Measurements from ENCODE around the gene CACNA1G. TPM values are rescaled to one million over a fixed set of nuclear protein-coding genes. Genes with fewer than 3 reads are reported as not detected.

Gene CACNA1G
- total RNA-seq (2014; rRNA removed; shearing (Covaris generic)) = 0.05 and 0.57 TPM in 2 replicates

DNA sequence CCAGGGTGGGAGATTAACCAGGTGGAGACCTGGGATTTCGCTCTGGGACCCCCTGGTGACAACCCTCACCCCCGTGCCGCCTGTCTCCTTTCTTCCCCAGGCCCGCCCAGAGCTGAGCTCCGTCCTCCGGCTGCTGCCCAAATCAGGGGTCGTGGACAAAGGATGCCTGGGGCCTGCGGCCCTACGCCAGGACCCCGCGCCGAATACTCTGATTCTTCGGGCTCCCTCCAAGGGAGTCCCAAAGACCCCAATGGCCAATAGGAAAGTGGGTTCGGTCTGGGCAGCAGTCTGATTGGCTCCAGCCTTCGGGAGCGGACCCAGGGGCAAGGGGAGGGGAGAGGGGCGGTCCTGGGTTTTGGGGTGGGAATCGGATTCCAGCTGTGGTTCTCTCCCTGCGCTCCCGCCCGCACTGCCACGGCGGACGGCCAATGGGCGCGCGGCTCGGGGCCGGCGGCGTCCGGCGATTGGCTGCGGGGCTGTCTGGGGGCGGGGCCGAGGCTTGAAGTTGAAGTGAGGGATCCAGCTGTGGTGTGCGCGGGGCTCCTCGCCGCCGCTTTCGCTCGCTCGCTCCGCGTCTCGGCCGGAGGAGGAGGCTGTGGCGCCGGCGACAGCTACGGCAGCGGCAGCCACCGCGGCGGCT lies at the start of gene CACNA1G:
Gene CACNA1G (plus strand): TSS at position 531 of the 640 bp plus-strand sequence. CDS start 745 bp downstream, outside the sequence.
- peak; percentile 78 for DNase-seq (ENCODE audit: low spot score)

DNA sequence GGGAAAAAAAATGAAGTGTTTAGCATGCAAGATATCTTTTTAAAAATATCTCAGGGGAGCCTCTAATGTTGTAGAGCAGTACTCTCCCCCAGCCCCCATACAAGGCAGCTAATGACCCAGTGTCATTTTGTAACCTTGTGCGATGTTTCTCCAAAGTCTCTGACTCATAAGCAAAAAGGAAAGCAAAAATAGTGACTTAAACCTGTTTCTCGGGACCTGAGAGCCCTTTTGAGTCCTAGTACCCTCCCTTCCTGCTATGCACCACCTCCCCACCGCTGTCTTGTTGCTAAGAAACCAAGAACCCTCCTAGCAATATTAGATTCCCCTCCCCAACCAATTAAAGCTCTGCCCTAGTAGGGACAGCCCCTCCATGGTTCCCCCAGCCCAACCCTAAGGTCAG lies 49.5 kb upstream of the CACNA1G start:
- no peak for DNase-seq (ENCODE audit: low spot score)

DNA sequence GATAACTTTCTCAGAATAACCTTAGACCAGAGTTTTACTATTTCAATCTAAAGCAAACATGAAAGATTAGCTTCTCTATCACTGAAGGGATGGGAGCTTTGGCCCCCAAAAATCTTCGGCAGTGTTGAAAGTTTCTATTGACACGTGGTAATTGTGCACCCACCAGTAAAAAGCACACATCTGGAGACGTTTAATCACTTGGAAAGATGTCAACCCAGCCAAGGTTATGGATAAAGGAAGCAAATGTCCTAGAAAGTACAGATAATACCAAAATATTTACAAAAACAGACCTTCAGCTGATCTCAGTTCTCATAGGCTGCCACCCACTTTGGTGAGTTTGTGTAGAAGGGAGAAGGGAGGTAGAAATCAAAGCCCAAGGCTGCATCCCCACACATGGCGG lies 47.0 kb upstream of the CACNA1G start:
- no peak for DNase-seq (ENCODE audit: low spot score)

DNA sequence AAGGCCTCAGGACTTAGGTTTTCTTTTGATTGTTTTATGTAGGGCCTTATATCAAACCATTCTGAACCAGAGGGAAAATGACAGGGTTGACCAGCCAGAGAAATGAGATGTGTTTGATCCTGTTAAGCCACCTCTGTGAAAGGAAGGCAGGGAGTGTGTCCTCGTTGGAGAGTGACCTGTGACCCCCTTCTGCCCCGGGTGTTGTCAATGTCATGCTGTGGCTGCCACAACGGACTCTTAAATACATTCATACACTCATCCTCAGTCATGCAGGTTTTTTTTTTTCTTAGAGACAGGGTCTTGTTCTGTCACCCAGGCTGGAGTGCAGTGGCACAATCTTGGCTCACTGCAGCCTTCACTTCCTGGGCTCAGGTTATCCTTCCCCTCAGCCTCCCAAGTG lies 46.1 kb upstream of the CACNA1G start:
- no peak for DNase-seq (ENCODE audit: low spot score)

DNA sequence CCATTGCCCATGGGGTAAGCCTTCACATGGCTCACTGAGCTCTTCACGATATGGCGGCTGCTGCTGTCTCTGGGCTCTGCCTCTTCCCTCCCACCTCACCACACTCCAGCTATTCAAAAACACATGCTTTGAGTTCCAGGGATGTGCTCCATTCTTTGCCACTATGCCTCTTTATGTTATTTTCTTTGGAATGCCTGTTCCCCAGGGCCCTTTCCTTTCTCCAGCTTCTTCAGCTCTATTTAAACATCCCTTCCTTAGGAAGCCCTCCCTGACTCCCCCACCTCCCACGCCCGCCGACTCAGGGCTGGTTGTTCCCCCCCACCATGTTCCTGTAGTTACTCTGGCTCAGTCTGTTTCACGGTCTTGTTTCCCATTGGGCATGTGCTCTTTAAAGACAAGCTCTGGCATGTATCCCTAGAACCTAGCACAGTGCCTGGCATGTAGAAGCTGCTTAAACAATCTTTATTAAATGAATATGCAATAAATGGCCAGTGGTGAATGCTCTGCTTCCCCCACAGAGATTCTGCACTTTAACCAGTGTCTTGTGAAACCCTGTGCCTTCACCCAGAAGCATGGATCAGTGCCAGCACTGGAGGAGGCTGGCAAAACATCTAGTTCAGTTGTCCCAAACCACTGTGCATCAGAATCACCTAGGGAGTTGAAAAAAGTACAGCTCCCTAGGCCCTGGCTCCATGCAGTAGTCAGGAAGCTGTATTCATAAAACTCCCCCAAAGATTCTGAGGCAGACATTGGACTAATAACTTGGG lies 45.4 kb upstream of the CACNA1G start:
- no peak for DNase-seq (ENCODE audit: low spot score)

DNA sequence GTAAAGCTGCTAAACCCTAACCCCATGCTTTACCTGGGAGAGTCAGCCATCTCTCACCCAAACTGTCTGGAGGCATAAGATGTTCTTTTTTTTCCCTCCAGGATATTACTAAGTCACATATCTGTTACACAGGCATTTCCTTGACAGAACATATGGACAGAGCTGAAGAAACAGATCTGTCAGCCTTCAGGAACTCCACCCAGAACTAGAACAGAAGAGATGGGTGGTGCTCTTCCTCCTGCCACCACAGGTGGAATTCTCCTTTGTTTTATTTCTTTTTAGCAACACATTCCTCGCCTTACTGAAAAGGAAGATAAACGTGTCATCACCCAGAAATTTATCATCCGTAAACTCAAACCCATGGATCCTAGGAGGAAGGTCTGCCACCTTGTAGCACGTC lies 43.5 kb upstream of the CACNA1G start:
- no peak for DNase-seq (ENCODE audit: low spot score)

DNA sequence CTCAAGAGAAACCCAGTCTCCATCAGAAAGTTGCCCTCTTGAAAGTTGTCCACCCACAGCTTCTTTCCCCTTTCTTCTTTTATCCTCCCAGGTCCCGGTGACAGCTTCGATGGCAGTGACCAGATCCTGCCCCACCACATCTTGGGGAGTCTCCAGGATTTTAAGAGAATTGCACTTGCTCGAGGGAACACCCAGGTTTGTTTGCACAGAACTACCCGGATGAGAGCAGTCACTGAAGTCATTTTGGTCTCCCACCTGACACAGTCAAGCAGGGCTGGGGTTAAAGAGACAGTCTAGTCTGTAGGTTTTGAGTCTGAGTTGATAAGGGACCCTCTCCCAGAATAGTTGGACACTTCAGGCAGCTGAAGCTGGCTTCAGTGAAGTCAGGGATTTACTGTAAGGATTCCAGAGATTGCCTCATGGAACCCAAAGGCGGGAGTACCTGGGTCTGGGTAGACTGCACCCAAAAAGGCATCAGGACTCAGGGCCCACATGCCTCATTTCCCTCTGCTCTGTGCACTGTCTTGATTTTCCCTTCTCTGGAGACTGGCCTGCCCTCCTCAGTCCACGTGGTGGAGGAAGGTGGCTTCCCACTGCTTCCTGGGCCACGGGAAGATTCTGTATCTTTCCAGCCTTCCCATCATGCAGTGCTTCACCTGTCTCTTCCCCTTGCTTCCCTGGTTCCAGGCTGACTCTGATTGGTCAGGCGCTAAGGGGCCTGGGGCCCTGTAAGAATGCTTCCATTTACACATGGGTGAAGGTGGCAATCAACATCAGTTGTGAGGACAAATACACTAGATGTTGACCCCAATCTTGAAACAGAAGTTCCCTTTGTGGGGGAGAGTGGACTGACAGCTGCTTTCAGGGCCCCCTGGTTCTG lies 42.8 kb upstream of the CACNA1G start:
- no peak for DNase-seq (ENCODE audit: low spot score)

DNA sequence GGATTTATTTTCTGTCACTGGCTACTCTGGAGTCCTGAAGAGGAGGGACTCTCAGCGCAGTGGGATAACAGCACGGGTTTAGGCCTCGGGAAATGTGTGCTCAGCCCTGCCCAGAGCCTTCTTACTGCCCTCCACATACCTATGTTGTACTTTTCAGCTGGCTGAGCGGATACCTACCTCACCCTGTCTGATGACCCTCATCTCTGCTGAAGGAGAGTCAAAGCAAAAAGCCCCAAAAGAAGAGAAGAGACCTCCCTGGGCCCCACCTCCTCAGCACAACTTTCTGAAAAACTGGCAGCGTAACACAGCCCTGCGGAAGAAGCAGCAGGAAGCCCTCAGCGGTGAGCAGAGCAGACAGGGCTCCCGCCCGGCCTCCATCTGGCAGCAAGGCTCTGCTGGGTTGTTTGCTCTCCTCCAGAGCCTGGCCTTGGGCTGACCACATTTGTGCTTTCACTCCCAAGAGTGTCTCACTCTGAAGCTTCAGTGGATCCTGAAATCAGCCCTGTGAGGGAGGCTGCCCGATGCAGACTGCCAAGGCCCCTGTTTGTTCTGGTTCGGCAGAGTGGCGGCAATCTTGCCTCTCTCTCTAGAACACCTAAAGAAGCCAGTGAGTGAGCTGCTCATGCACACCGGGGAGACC lies 42.0 kb upstream of the CACNA1G start:
- DNase-seq (ENCODE audit: low spot score) = no peak

DNA sequence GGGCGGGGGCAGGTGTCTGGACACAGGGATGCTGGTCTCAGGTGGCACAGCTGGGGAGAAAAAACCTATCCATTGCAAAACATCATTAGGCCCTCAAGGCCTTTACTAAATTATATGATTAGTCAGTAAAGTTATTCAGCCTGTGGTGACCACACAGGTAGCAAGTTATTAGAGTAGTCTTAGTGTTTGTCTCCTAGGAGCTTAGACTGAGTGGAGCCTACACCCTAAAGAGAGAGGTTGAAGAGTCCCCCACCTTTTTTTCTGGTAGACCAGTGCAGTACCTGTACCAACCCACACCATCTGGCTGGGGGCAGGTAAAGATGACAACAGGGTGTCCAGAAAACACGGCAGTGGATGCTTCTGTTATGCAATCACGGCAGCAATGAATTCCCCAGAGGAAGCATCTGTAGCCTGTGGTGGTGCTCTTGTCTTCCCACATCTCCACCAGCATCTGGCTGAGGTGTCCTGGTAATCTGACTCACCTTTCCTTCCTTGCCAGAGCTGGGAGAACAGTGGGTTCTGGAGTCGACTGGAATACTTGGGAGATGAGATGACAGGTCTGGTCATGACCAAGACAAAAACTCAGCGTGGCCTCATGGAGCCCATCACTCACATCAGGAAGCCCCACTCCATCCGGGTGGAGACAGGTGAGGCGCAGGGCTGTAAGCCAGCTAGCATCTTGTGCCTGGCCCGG lies 41.2 kb upstream of the CACNA1G start:
- no peak for DNase-seq (ENCODE audit: low spot score)

DNA sequence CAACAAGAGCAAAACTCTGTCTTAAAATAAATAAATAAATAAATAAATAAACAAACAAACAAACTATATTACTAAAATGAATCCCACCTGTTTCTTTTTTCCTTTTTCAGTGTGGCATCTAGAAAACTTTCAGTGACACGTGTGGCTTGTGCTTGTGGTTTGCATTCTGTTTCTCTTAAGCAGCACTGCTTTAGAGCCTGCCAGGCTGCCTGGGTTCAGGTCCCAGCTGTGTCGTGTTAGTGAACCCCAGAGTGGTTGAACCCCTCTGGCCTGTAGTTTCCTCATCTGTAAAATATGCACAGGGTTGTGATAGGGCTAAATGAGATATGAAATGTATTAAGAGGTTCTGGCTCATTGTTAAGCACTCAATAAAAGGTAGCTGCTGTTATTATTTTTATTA lies 40.0 kb upstream of the CACNA1G start:
- DNase-seq (ENCODE audit: low spot score) = no peak

DNA sequence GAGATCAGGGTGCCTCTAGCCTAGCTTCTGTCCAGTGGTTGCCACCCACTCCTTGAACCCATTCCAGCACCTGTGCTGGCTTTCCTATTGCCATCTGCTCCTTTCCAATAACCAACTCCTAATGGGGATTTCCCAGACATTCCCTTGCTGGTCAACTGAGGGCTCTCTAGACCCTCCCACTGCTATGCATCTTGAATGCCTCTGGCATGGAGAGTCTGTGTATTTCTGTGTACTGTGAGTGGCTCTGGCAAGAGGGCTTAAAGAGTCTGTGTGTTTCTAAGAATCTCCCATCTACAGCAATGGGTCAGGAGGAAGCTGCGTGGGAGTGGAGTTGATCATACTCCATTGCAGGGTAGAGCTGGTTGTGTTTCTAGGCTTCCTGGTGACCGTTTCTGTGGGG lies 39.0 kb upstream of the CACNA1G start:
- DNase-seq (ENCODE audit: low spot score) = no peak

DNA sequence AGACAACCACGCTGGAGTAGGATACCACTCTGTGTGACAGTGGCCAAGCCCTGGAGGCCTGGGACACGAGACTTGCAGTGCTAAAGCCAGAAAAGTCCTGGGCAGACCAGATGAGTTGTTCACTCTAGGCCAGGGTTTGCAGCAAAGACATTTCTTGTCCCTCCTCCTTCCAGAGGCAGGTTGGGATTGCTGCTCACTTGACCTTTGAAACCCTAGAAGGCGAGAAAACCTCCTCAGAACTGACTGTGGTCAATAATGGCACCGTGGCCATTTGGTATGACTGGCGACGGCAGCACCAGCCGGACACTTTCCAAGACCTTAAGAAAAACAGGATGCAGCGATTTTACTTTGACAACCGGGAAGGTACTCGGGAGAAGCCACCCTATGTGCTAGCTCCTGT lies 37.7 kb upstream of the CACNA1G start:
- DNase-seq (ENCODE audit: low spot score) = no peak

DNA sequence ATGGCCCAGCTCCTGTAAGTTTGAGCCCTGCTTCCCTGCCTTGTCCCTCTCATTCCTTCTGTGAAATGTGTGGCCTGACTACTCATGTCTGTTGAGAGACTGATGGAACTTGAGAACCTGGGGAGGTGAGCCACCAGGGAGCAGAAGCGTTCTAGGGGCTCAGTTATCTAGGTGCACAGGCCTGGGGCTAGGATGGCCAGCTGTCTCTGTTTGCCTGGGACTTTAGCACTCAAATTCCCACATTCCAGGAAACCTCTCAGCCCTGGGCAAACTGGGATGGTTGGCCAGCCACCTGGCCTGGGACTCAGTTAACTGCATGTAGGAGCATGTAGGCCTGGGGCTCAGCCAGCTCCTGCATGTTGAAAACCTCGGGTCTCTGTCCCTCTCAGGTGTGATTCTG lies 37.3 kb upstream of the CACNA1G start:
- DNase-seq (ENCODE audit: low spot score) = no peak

DNA sequence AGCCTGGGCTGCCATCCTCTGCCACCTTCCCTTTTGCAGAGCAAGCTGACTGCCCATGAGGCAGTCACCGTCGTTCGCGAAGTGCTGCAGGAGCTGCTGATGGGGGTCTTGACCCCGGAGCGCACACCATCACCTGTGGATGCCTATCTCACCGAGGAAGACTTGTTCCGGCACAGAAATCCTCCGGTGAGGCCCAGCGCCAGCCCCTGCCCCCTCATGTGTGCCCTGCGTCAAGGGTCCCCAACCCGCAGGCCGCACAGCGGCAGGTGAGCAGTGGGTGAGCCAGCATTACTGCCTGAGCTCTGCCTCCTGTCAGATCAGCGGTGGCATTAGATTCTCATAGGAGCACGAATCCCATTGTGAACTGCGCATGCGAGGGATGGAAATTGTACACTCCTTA lies 35.7 kb upstream of the CACNA1G start:
- no peak for DNase-seq (ENCODE audit: low spot score)

DNA sequence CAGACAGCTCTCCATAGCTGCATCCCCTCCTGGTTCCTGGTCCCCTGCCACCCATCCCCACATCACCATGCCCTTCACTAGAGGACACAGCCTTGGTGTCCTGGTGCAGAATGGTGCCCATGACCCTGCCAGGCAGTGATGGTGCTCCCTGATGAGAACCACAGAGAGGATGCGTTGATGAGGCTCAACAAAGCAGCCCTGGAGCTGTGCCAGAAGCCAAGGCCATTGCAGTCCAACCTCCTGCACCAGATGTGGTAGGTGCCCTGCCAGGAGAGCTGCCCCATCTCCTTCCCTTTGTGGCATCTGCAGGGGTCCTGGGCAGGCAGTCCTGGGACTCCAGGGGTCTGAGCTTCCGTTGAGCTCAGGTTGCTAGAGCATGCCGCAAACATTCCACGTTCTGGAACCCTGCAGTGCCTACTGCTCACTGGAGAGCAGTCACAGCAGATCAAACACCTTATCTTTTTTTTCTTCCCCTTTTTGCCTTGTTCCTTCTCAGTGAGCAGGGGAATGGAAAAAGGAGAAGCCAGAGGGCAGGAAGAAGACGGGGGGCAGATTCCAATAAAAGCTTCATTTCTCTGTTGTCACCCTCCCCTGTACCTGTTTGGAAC lies 33.3 kb upstream of the CACNA1G start:
- DNase-seq (ENCODE audit: low spot score) = no peak

DNA sequence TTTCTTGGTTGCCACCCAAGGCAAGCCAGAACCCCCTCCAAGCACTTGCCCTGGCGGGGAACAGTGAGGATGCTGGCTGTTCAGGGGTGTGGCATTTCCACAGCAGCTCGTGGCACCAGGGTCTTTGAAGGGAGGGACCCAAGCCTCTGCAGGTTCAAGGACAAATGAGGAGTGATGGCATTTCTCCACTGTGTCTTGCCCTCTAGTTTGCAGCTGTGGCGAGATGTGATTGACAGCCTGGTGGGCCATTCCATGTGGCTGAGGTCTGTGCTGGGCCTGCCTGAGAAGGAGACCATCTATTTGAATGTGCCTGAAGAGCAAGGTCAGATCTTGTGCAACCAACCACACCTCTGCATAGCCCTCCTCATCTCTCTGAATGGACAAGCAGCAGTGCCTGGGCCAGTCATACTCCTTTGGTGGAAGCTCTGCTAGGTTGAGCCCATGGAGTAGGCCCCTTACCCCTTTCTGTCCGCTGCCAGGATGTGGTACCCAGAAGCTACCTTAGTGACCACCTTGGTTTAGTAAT lies 32.5 kb upstream of the CACNA1G start:
- no peak for DNase-seq (ENCODE audit: low spot score)

DNA sequence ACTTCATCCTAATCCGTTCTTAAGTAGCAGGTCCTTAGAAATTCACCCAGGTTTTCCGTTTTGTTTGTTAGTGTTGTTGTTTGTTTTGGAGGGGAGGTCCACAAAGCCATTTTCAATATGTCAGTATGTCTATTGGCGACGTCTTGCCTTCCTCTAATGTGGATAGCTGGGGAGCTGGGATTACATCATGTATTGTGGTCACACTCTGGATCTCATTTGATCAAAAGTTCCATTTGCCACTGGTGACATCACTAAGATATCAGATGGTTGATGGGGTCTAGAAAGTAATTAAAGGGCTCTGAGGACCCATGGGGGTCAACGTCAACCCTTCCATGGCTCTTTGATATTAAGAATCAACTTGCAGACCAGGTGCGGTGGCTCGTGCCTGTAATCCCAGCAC lies 30.7 kb upstream of the CACNA1G start:
- no peak for DNase-seq (ENCODE audit: low spot score)

DNA sequence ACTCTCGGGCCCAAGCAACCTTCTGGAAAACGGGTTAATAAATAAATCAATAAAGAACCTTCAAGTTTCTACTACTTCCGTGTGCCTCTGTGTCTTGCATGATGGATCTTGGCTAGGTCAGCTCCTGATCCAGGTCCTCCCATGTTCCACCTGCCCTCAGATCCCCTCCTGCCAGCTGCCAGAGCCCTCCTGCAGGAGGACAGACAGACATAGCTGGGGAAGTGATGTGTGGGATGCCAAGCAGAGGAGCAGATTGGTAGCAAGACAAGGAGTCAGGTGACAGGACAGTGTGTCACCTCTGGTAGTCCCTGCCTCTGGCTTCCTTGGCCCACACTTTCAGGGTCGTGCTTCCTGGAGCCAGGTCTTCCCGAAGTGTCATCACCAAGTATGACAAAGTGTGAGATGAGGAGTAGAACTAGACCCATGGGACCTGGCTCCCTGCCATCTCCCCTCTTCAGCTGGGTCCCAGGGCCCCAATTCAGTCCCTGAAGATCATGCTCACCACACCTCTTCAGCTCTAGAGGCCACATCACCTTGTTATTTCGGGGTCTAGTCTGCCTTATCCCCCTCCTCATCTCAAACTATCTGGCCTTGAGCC lies 29.0 kb upstream of the CACNA1G start:
- DNase-seq (ENCODE audit: low spot score) = no peak

DNA sequence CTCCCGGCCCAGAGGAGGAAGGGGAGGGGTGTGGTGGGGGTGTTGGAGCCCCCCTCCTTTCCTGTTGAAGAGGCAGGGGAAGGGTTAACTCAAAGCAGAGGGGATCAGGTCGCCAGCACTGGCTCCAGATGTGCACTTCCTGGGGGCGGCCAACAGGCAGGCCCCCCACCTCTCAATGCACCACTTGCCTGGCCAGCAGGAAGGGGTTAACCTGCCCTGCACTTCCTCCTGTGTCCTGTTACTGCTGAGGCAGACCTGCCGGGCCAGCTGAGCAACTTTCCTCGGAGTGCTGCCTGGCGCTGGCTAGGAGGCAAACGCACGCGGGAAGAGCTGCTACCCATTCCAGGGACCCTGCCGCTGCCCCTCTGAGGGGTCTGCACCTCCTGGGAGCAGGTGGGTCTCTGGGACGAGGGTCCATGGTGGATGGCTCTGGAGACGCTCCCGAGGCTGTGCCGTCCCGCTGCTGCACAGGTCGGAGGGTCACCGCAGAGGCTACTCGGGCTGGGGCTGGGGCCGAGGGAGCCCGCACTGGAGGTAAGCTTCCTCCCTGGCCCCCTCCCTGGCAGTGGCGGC lies 28.0 kb upstream of the CACNA1G start, which contains the start of gene EPN3:
Gene EPN3 (plus strand): TSS at position 284 of the 573 bp plus-strand sequence. CDS start 3,822 bp downstream, outside the sequence.
- peak; percentile 83 for DNase-seq (ENCODE audit: low spot score)

DNA sequence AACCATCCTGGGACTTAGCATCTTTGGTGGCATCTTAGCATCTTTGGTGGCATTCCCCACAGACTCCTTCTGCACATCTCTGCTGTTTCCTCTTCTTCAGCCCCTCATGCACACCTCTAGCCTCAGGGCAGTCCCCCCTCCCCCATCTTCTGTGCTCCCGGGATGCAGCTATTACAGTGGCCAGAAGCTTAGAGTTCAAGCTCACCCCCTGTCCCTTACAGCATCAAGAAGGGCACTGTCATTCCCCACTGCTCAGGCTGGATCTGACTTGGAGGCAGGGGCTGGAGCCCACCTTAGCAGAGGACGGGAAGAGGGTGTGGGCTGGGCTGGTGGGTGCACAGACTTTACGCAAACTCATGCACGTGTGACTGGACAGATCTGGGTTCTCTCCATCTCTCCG lies 27.3 kb upstream of the CACNA1G start:
- DNase-seq (ENCODE audit: low spot score) = peak; percentile 26
